H9 (cell line): Measurements from ENCODE around the gene IL2. TPM values are rescaled to one million over a fixed set of nuclear protein-coding genes. Genes with fewer than 3 reads are reported as not detected.

Experiments
- DNase-seq: peaks from one replicate; pipeline ENCODE4 v3.0.0-alpha.2; 2017
- H2AFZ ChIP-seq: one replicate; pipeline ENCODE4 v1.6.1; 2013; ENCODE audit warnings: mild to moderate bottlenecking, low read length, control low read depth, moderate library complexity
- H2AK5ac ChIP-seq: 2 replicates; pipeline ENCODE4 v1.6.1; 2013; ENCODE audit warnings: low read length, control low read depth, mixed read lengths; ENCODE audit not compliant: insufficient read length
- H2BK120ac ChIP-seq: one replicate; pipeline ENCODE4 v1.6.1; 2013; ENCODE audit warnings: low read depth, mild to moderate bottlenecking, low read length, control low read depth, inconsistent platforms; ENCODE audit not compliant: poor library complexity, severe bottlenecking
- H2BK12ac ChIP-seq: 2 replicates; pipeline ENCODE4 v1.6.1; 2013; ENCODE audit warnings: low read length, control low read depth, mixed read lengths, low read depth; ENCODE audit not compliant: insufficient read length
- H2BK15ac ChIP-seq: 2 replicates; pipeline ENCODE4 v1.6.1; 2013; ENCODE audit warnings: low read depth, low read length, control low read depth
- H2BK20ac ChIP-seq: one replicate; pipeline ENCODE4 v1.6.1; 2013; ENCODE audit warnings: low read depth, mild to moderate bottlenecking, low read length, control low read depth, inconsistent platforms; ENCODE audit not compliant: poor library complexity, severe bottlenecking
- H2BK5ac ChIP-seq: 2 replicates; pipeline ENCODE4 v1.6.1; 2013; ENCODE audit warnings: low read length, control low read depth, mixed read lengths; ENCODE audit not compliant: insufficient read length
- H3K14ac ChIP-seq: 2 replicates; pipeline ENCODE4 v1.6.1; 2013; ENCODE audit warnings: low read length, control low read depth; ENCODE audit not compliant: insufficient read depth
- H3K18ac ChIP-seq: 2 replicates; pipeline ENCODE4 v1.6.1; 2013; ENCODE audit warnings: low read depth, mild to moderate bottlenecking, mixed read lengths, low read length, control low read depth; ENCODE audit not compliant: insufficient read length
- H3K23ac ChIP-seq: 2 replicates; pipeline ENCODE4 v1.6.1; 2013; ENCODE audit warnings: low read length, control low read depth, mixed read lengths, low read depth; ENCODE audit not compliant: insufficient read length
- H3K23me2 ChIP-seq: 2 replicates; pipeline ENCODE4 v1.6.1; 2013; ENCODE audit warnings: low read depth, mild to moderate bottlenecking, mixed read lengths, low read length, control low read depth; ENCODE audit not compliant: insufficient read length, poor library complexity, severe bottlenecking
- H3K27ac ChIP-seq: 2 replicates; pipeline ENCODE4 v1.5.1; 2013; ENCODE audit warnings: low read length, control low read depth, mixed read lengths, low read depth; ENCODE audit not compliant: insufficient read length
- H3K27me3 ChIP-seq: 2 replicates; pipeline ENCODE4 v1.6.1; 2013; ENCODE audit warnings: low read length, control low read depth, inconsistent platforms; ENCODE audit not compliant: insufficient read depth
- H3K4ac ChIP-seq: 2 replicates; pipeline ENCODE4 v1.6.1; 2013; ENCODE audit warnings: low read depth, mild to moderate bottlenecking, control low read depth, inconsistent platforms, low read length, moderate library complexity
- H3K4me1 ChIP-seq: 2 replicates; pipeline ENCODE4 v1.6.1; 2013; ENCODE audit warnings: low read length, control low read depth, inconsistent platforms; ENCODE audit not compliant: insufficient read depth
- H3K4me2 ChIP-seq: 2 replicates; pipeline ENCODE4 v1.6.1; 2013; ENCODE audit warnings: low read length, control low read depth, mixed read lengths; ENCODE audit not compliant: insufficient read length, insufficient read depth
- H3K56ac ChIP-seq: 2 replicates; pipeline ENCODE4 v1.6.1; 2013; ENCODE audit warnings: low read depth, mild to moderate bottlenecking, mixed read lengths, low read length, control low read depth; ENCODE audit not compliant: insufficient read length
- H3K79me1 ChIP-seq: 2 replicates; pipeline ENCODE4 v1.6.1; 2013; ENCODE audit warnings: low read depth, mild to moderate bottlenecking, moderate library complexity, low read length, control low read depth, inconsistent platforms; ENCODE audit not compliant: insufficient read depth, poor library complexity, severe bottlenecking
- H3K79me2 ChIP-seq: 2 replicates; pipeline ENCODE4 v1.6.1; 2013; ENCODE audit warnings: low read length, control low read depth, inconsistent platforms; ENCODE audit not compliant: insufficient read depth
- H3K9ac ChIP-seq: 2 replicates; pipeline ENCODE4 v1.6.1; 2013; ENCODE audit warnings: low read length, control low read depth, mixed read lengths; ENCODE audit not compliant: insufficient read length; ENCODE audit errors: extremely low read depth
- H3K9me3 ChIP-seq: one replicate; pipeline ENCODE4 v1.6.1; 2013; ENCODE audit warnings: low read depth, low read length, inconsistent platforms; ENCODE audit not compliant: control insufficient read depth
- H3T11ph ChIP-seq: one replicate; pipeline ENCODE4 v1.6.1; 2013; ENCODE audit warnings: mild to moderate bottlenecking, low read length, control low read depth, inconsistent platforms
- H4K20me1 ChIP-seq: one replicate; pipeline ENCODE4 v1.6.1; 2013; ENCODE audit not compliant: control insufficient read depth, insufficient read length, insufficient read depth
- H4K5ac ChIP-seq: 2 replicates; pipeline ENCODE4 v1.6.1; 2013; ENCODE audit warnings: low read depth, mild to moderate bottlenecking, mixed read lengths, low read length, control low read depth; ENCODE audit not compliant: insufficient read length
- H4K8ac ChIP-seq: replicated peaks from 2 replicates; pipeline ENCODE4 v1.6.1; 2013; ENCODE audit warnings: low read length, control low read depth, mixed read lengths, low read depth; ENCODE audit not compliant: insufficient read length
- H4K91ac ChIP-seq: 2 replicates; pipeline ENCODE4 v1.6.1; 2013; ENCODE audit warnings: low read depth, mild to moderate bottlenecking, moderate library complexity, mixed read lengths, low read length, control low read depth; ENCODE audit not compliant: insufficient read length
- H3K27ac Mint-ChIP-seq, 3 experiments: 2 replicates in 2 of 3; 3 replicates in 1 of 3; pipeline ENCODE4 v1.8.0; 2020 to 2021; ENCODE audit warnings: mixed read lengths in 3 of 3, mild to moderate bottlenecking in 1 of 3, moderate library complexity in 1 of 3
- H3K27me3 Mint-ChIP-seq: 2 replicates; pipeline ENCODE4 v1.8.0; 2021; ENCODE audit warnings: low read depth, mild to moderate bottlenecking, moderate library complexity, mixed read lengths
- H3K36me3 Mint-ChIP-seq, 3 experiments: 2 replicates in 2 of 3; 3 replicates in 1 of 3; pipeline ENCODE4 v1.8.0; 2020 to 2021; ENCODE audit warnings: low read depth in 3 of 3, mixed read lengths in 3 of 3; ENCODE audit not compliant: insufficient read depth in 1 of 3
- H3K4me1 Mint-ChIP-seq, 2 experiments: 2 replicates each; pipeline ENCODE4 v1.8.0; 2020; ENCODE audit warnings: mixed read lengths in 2 of 2
- H3K4me3 Mint-ChIP-seq, 2 experiments: 2 replicates in 1 of 2; 3 replicates in 1 of 2; pipeline ENCODE4 v1.8.0; 2020 to 2021; ENCODE audit warnings: mild to moderate bottlenecking in 2 of 2, mixed read lengths in 2 of 2, moderate library complexity in 1 of 2
- H3K9me3 Mint-ChIP-seq, 2 experiments: 2 replicates in 1 of 2; 3 replicates in 1 of 2; pipeline ENCODE4 v1.8.0; 2020; ENCODE audit warnings: mild to moderate bottlenecking in 2 of 2, mixed read lengths in 2 of 2, moderate library complexity in 1 of 2
- CTCF ChIP-seq: fragments of 200-600 bp; sonication (generic); conservative IDR thresholded peaks from 3 replicates; pipeline ENCODE4 v1.8.0; 2021; ENCODE audit warnings: antibody characterized with exemption, mild to moderate bottlenecking
- whole genome bisulfite sequencing: extraction: QIAGEN DNeasy Blood & Tissue Kit; methylation state at CpG from one replicate; pipeline ENCODE4 v1.1.7; 2013; ENCODE audit warnings: missing lambda C conversion rate, low lambda C conversion rate, mixed read lengths; ENCODE audit not compliant: insufficient read length; ENCODE audit errors: extremely low coverage; 5-methylcytosine and 5-hydroxymethylcytosine counted together
- total RNA-seq: library from RNA; stranded (reverse); gene quantifications from 2 replicates; pipeline ENCODE4 v1.2.1, GENCODE V29; 2021

The IL2 gene
- total RNA-seq, 1 experiment from 2014 or later = not detected

DNA sequence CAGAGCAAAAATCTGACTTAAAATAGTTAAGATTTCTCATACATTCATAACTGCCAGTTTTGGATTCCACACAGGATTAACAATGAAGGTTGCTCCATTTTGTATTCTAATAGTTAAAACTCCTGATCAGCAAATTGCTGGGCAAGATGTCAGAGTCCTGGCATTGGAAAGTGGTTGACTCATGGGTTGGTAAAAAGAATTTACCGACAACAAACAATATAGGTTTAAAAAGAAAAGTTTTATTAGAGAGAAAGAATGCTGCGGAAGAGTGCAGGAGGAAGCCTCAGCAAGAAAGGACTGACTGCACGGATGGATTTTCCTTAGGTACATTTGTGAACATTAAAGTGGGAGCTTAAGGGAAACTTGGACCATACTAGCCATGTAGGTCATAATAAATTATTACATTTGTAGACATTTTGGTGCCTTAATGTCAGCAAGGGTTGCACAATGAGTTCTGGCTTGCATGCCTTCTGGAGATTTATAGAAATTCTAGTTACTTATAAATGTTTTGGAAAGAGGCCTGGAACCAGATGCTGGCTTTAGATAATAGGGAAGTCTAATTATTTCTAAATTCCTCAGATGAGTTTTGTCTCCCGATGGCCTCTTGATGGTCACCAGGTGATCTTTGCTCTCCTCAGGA, 25.4 kb upstream of the IL2 start:
- no peak for TF ChIP-seq CTCF
- no peak overlapping the region for H4K8ac ChIP-seq
- no peak overlapping the region for H3K27ac Mint-ChIP-seq

More for the DNA sequence above, 25.4 kb upstream of the IL2 start:
- no peak overlapping the region for H3K14ac ChIP-seq
- H3K9ac ChIP-seq = no peak overlapping the region
- no peaks in the 10 kb centered on the region for H3K79me2 ChIP-seq
- H3T11ph ChIP-seq = no peak overlapping the region
- no CpG with 5 or more reads among the region's 4 CpGs for WGBS
- H4K20me1 ChIP-seq = no peaks in the 10 kb centered on the region
- no peak for DNase-seq
- H2BK15ac ChIP-seq = no peak overlapping the region
- Mint-ChIP-seq H3K36me3 (no peaks in the 10 kb centered on the region), H3K4me1 (no peaks in the 10 kb centered on the region), H3K9me3 (peaks cover 0 to 3% of the 10 kb centered on the region in 2 experiments; a peak in 3 of 5 replicates), H3K4me3 (no peak overlapping the region), H3K27me3 (no peaks in the 10 kb centered on the region)
- H3K27ac ChIP-seq = no peak overlapping the region
- H3K4me1 ChIP-seq = no peaks in the 10 kb centered on the region
- no peaks in the 10 kb centered on the region for H3K27me3 ChIP-seq
- no peak overlapping the region for H4K5ac ChIP-seq
- H2BK5ac ChIP-seq = no peak overlapping the region
- no peaks in the 10 kb centered on the region for H3K9me3 ChIP-seq
- no peak overlapping the region for H2BK120ac ChIP-seq
- H3K56ac ChIP-seq = no peak overlapping the region
- no peak overlapping the region for H2AFZ ChIP-seq
- no peak overlapping the region for H2AK5ac ChIP-seq
- no peak overlapping the region for H3K4ac ChIP-seq
- H3K23ac ChIP-seq = no peak overlapping the region
- no peak overlapping the region for H2BK20ac ChIP-seq
- no peaks in the 10 kb centered on the region for H3K79me1 ChIP-seq
- no peak overlapping the region for H3K4me2 ChIP-seq
- no peak overlapping the region for H3K18ac ChIP-seq
- H2BK12ac ChIP-seq = no peak overlapping the region
- H4K91ac ChIP-seq = no peak overlapping the region
- no peaks in the 10 kb centered on the region for H3K23me2 ChIP-seq
